ENCODE results near the gene MRNIP. TPM values are rescaled to one million over a fixed set of nuclear protein-coding genes. Genes with fewer than 3 reads are reported as not detected.

The MRNIP gene
- total and polyA plus RNA-seq, 2 of the 8 experiments (the other 6 are each of a cell fraction or from before 2014, with no cell fraction given): 29.6 TPM

DNA sequence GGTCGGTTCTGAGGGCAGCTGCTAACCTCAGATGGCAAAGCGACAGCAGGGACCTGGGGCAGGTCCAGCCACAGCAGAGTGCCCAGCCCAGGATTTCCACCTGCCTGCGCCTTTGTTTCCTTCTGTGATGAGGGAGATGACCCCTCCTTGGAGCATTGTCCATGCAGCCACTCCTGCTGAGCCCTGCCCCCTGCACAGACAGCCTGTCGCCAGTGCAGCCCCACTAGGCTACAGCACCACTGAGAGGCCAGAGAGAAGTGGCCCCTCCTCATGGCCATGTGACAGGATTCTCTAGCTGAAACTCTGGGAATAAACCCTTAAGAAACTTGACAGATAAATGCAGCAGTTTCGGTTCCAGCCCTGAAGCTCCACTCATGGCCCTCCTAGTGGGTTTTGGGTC is 10.5 kb upstream of the MRNIP start:
- H3K4me1 ChIP-seq (replicated peaks in 1 of 4; ENCODE audit: control insufficient read depth in 3 of 4, insufficient read depth in 4 of 4, low read length in 3 of 4): no peaks in the 10 kb centered on the region; a peak in 1 of 7 replicates
- H4K91ac ChIP-seq (replicated peaks; ENCODE audit: insufficient read length, low read length): no peak overlapping the region
- H2BK20ac ChIP-seq (ENCODE audit: low read length): no peak overlapping the region
- H3K4ac ChIP-seq (replicated peaks; ENCODE audit: insufficient read length, low read depth, low read length): no peak overlapping the region
- no peak overlapping the region for H4K8ac ChIP-seq (ENCODE audit: extremely low read depth, insufficient read depth, low read length)
- ChIA-PET POLR2A (ENCODE audit: partially characterized antibody) (interaction anchor here (0.6 to 1.5 kb wide), 3 partner anchors 11 to 147 kb away, joined by 3 to 6 read pairs (median 3); no protein-coding TSS in a partner anchor), CTCF (ENCODE audit: partially characterized antibody) (interaction anchor here (0.8 to 8.0 kb wide), 15 partner anchors 8 to 67 kb away, joined by 3 to 67 read pairs (median 4); partner anchors contain the start of genes MRNIP and TBC1D9B)
- H3K4me2 ChIP-seq (ENCODE audit: insufficient read depth in 1 of 2, low read depth in 2 of 2, low read length in 2 of 2): no peak overlapping the region
- no peak overlapping the region for H3K4me3 ChIP-seq (ENCODE audit: extremely low read depth in 1 of 4, insufficient read depth in 2 of 4, low read depth in 3 of 4, low read length in 4 of 4)
- H3K14ac ChIP-seq (ENCODE audit: insufficient read length): no peak overlapping the region
- H3K27me3 ChIP-seq (replicated peaks in 1 of 4; ENCODE audit: control insufficient read depth in 3 of 4, extremely low read depth in 1 of 4, insufficient read depth in 3 of 4, low read length in 3 of 4): no peaks in the 10 kb centered on the region
- H2BK5ac ChIP-seq (ENCODE audit: low read depth, low read length): no peak overlapping the region
- no peak overlapping the region for H4K5ac ChIP-seq (ENCODE audit: insufficient read length, low read depth, low read length)
- TF ChIP-seq SAP30 (IDR thresholded peaks at IDR 0.05; ENCODE audit: insufficient read depth, insufficient replicate concordance, low read length) (no peak), KDM5A (IDR thresholded peaks at IDR 0.05; ENCODE audit: low read length) (no peak), RNF2 (IDR thresholded peaks at IDR 0.05; ENCODE audit: borderline replicate concordance, low read depth, low read length, missing control alignments, poor library complexity, severe bottlenecking) (no peak)
- no peak overlapping the region for H2BK120ac ChIP-seq (replicated peaks; ENCODE audit: low read depth, low read length)
- DNase-seq (ENCODE audit: low read depth in 1 of 2, low spot score in 2 of 2) (no peak), FAIRE-seq (no peak)
- no peak overlapping the region for H3K23ac ChIP-seq (ENCODE audit: insufficient read length)
- H2AFZ ChIP-seq (ENCODE audit: low read length): no peak overlapping the region
- no peaks in the 10 kb centered on the region for H3K79me1 ChIP-seq (ENCODE audit: low read depth, low read length)
- no peak overlapping the region for H3K9ac ChIP-seq (replicated peaks in 1 of 4; ENCODE audit: extremely low read depth in 1 of 4, low read depth in 3 of 4, low read length in 3 of 4)
- 91% methylated on average over 4 of the region's 5 CpGs; no CpG with 5 or more reads in 1 of the 2 experiments for WGBS, 2 experiments (ENCODE audit: extremely low coverage in 1 of 2, insufficient coverage in 1 of 2, insufficient read length in 1 of 2, insufficient replicate concordance in 2 of 2, low coverage in 1 of 2, low lambda C conversion rate in 2 of 2, missing lambda C conversion rate in 1 of 2)
- no peaks in the 10 kb centered on the region for H3K79me2 ChIP-seq (ENCODE audit: control insufficient read depth in 1 of 2, insufficient read depth in 2 of 2, low read length in 2 of 2)
- H2BK15ac ChIP-seq (ENCODE audit: low read length): no peak overlapping the region
- no peak overlapping the region for H3K27ac ChIP-seq (ENCODE audit: low read depth, low read length)
- H3K36me3 ChIP-seq (ENCODE audit: control insufficient read depth in 2 of 4, insufficient read depth in 4 of 4, low read length in 3 of 4): peaks cover 3 to 10% (median 4%) of the 10 kb centered on the region in 4 experiments; a peak in 5 of 8 replicates
- H3K18ac ChIP-seq (ENCODE audit: extremely low read depth, low read length): no peak overlapping the region
- H2AK5ac ChIP-seq (ENCODE audit: low read depth, low read length): no peak overlapping the region
- H3K23me2 ChIP-seq (ENCODE audit: low read depth, low read length): no peaks in the 10 kb centered on the region
- no peak overlapping the region for H3K56ac ChIP-seq (replicated peaks; ENCODE audit: insufficient read length, low read depth, low read length)
- H4K20me1 ChIP-seq (replicated peaks in 1 of 2; ENCODE audit: control insufficient read depth in 1 of 2, insufficient read depth in 2 of 2, low read length in 2 of 2): peaks cover 0 to 4% of the 10 kb centered on the region in 2 experiments
- H2BK12ac ChIP-seq (ENCODE audit: low read depth, low read length): no peak overlapping the region
- no peaks in the 10 kb centered on the region for H3K9me3 ChIP-seq (ENCODE audit: insufficient read depth in 2 of 2, low read depth in 1 of 2, low read length in 1 of 2)

Measured in H1 (cell line).